K562 (cell line): Measurements from ENCODE around the gene SPDYA. TPM values are rescaled to one million over a fixed set of nuclear protein-coding genes. Genes with fewer than 3 reads are reported as not detected.

Source experiments
- ATAC-seq: fragments of 200-7000 bp; cut with Tn5 transposase; 3 replicates; pipeline ENCODE4 v1.9.1; 2020; ENCODE audit warnings: moderate library complexity
- BruUV-seq: library from RNA; stranded (reverse); fragments of 400-500 nt; replicated peaks from 2 replicates; lab custom pipeline; 2021; lab: Mats Ljungman, UMichigan
- CTCF ChIA-PET: fragments of 300-600 bp; formaldehyde crosslinking; extraction: SDS; loops from one replicate; lab custom pipeline; 2021; ENCODE audit warnings: low intra/inter-chr PET ratio; lab: Yijun Ruan, JAX
- POLR2A ChIA-PET: fragments of 300-600, 350-650 bp; sonication (Branson Sonifier 250); formaldehyde crosslinking; extraction: SDS; loops from one replicate; lab custom pipeline; 2021; ENCODE audit warnings: antibody characterized with exemption, inconsistent platforms; lab: Yijun Ruan, JAX
- DNase-seq, 4 experiments: peaks; one replicate each; pipeline versions ENCODE4 v3.0.0 to v3.0.0-alpha.2; 2011 to 2018; ENCODE audit warnings: low spot score in 3 of 4, mixed read lengths in 3 of 4; ENCODE audit errors: extremely low read depth in 1 of 4
- FAIRE-seq: peaks from 2 replicates; lab custom pipeline; 2011; peaks lifted over from hg19 to GRCh38; lab: Jason Lieb, UNC
- H2AFZ ChIP-seq: 2 replicates; pipeline ENCODE4 v1.6.0; 2011; ENCODE audit warnings: low read depth, low read length, control low read depth, inconsistent platforms
- H3K27ac ChIP-seq: fragments of 200-600 bp; 3 replicates; pipeline ENCODE4 v1.8.0; 2011; ENCODE audit warnings: low read depth, mild to moderate bottlenecking, control low read depth, inconsistent platforms, low read length, moderate library complexity, mixed read lengths; ENCODE audit errors: extremely low read depth
- H3K27me3 ChIP-seq, 2 experiments: fragments of 300-600 bp in 1 of 2; 2 replicates in 1 of 2; 3 replicates in 1 of 2; pipeline versions ENCODE4 v1.6.0 to v1.8.0; 2011; ENCODE audit warnings: inconsistent platforms in 2 of 2, low read length in 2 of 2, mild to moderate bottlenecking in 1 of 2, mixed read lengths in 1 of 2, moderate library complexity in 1 of 2; ENCODE audit not compliant: control insufficient read depth in 2 of 2, insufficient read depth in 2 of 2
- H3K36me3 ChIP-seq: fragments of 300-600 bp; 3 replicates; pipeline ENCODE4 v1.8.0; 2011; ENCODE audit warnings: mild to moderate bottlenecking, low read length, inconsistent platforms; ENCODE audit not compliant: control insufficient read depth, insufficient read depth
- H3K4me1 ChIP-seq, 2 experiments: fragments of 200-600 bp in 1 of 2; replicated peaks in 1 of 2; 2 replicates in 1 of 2; 3 replicates in 1 of 2; pipeline versions ENCODE4 v1.5.1 to v1.8.0; 2011; ENCODE audit warnings: inconsistent platforms in 2 of 2, low read length in 2 of 2, mild to moderate bottlenecking in 1 of 2, mixed read lengths in 1 of 2, moderate library complexity in 1 of 2; ENCODE audit not compliant: control insufficient read depth in 2 of 2, insufficient read depth in 2 of 2
- H3K4me2 ChIP-seq: 2 replicates; pipeline ENCODE4 v1.6.1; 2011; ENCODE audit warnings: low read length, control low read depth, inconsistent platforms, mixed read lengths; ENCODE audit not compliant: insufficient read depth
- H3K4me3 ChIP-seq: fragments of 200-600 bp; sonication (generic), shearing (Covaris generic); 2 replicates; pipeline ENCODE4 v1.5.1; 2016; ENCODE audit warnings: control low read depth, inconsistent platforms
- H3K79me2 ChIP-seq: fragments of 200-600 bp; 3 replicates; pipeline ENCODE4 v1.8.0; 2011; ENCODE audit warnings: low read length, inconsistent platforms; ENCODE audit not compliant: control insufficient read depth, insufficient read depth
- H3K9ac ChIP-seq, 2 experiments: 2 replicates each; pipeline versions ENCODE4 v1.6.0 to v1.6.1; 2011; ENCODE audit warnings: low read depth in 2 of 2, low read length in 2 of 2, control low read depth in 1 of 2, inconsistent platforms in 1 of 2, mild to moderate bottlenecking in 1 of 2, mixed read lengths in 1 of 2; ENCODE audit not compliant: insufficient read depth in 1 of 2
- H3K9me1 ChIP-seq: one replicate; pipeline ENCODE4 v1.6.0; 2011; ENCODE audit warnings: inconsistent platforms, mild to moderate bottlenecking, low read length, moderate library complexity; ENCODE audit not compliant: control insufficient read depth, insufficient read depth
- H3K9me3 ChIP-seq: replicated peaks from 2 replicates; pipeline ENCODE4 v1.5.1; 2011; ENCODE audit warnings: low read depth, low read length, inconsistent platforms; ENCODE audit not compliant: control insufficient read depth, insufficient read depth
- H4K20me1 ChIP-seq: replicated peaks from 2 replicates; pipeline ENCODE4 v1.6.1; 2011; ENCODE audit warnings: low read length, inconsistent platforms, mixed read lengths; ENCODE audit not compliant: control insufficient read depth, insufficient read depth
- CBX3 ChIP-seq, 2 experiments: IDR thresholded peaks; 1 replicate in 1 of 2; 2 replicates in 1 of 2; pipeline ENCODE4 v1.6.1; 2012; ENCODE audit warnings: inconsistent platforms in 2 of 2, low read length in 2 of 2, borderline replicate concordance in 1 of 2, control low read depth in 1 of 2
- FOS ChIP-seq: IDR thresholded peaks from 3 replicates; pipeline ENCODE4 v1.6.1; 2011; ENCODE audit not compliant: insufficient read length; ENCODE audit errors: extremely low read depth
- ZFPM2 ChIP-seq: fragments of 250-450 bp; sonication (Bioruptor Pico); IDR thresholded peaks from 2 replicates; pipeline ENCODE4 v1.5.1; 2022; ENCODE audit warnings: mild to moderate bottlenecking
- ZNF717 ChIP-seq: fragments of 250-450 bp; sonication (Bioruptor Pico); IDR thresholded peaks from 2 replicates; pipeline ENCODE4 v1.5.0; 2021
- WGBS: fragments of 100-300 bp; shearing (Covaris generic); methylation state at CpG from one replicate; pipeline ENCODE4 v1.1.6; 2016; ENCODE audit warnings: low coverage, mixed read lengths; ENCODE audit not compliant: insufficient coverage; ENCODE audit errors: missing lambda C conversion rate; 5-methylcytosine and 5-hydroxymethylcytosine counted together
- in situ Hi-C: fragments of 300-500 bp; cut with MboI; formaldehyde crosslinking; loops from 4 replicates; pipeline ENCODE4 v1.15.0; 2018; ENCODE audit warnings: inconsistent platforms, mixed read lengths
- intact Hi-C: fragments of 100-400 bp; cut with micrococcal nuclease; formaldehyde crosslinking; loops from 2 replicates; pipeline ENCODE4 v1.14.2; 2022
- polyA plus RNA-seq, 8 experiments: library from polyadenylated mRNA; depleted of rRNA in 4 of 8; stranded (reverse) in 5 of 8; unstranded in 3 of 8; fragments of >200 nt; fragmentation: Nextera tagmentation in 2 of 8; fragmentation: Illumina TruSeq in 1 of 8; extraction: Ambion mirVana in 2 of 8; extraction: Trizol in 1 of 8; gene quantifications; 2 replicates each; pipeline versions ENCODE4 v1.2.1 to v1.2.3, GENCODE V29; 2011 to 2014; ENCODE audit warnings: inconsistent platforms in 1 of 8, missing spikeins in 1 of 8
- total RNA-seq, 7 experiments: library from RNA; depleted of rRNA in 6 of 7; stranded (reverse); fragments of >200 nt in 6 of 7; fragmentation: Illumina TruSeq in 2 of 7; extraction: Trizol in 2 of 7; gene quantifications; 2 replicates each; pipeline versions ENCODE4 v1.2.1 to v1.2.3, GENCODE V29; 2011 to 2021; ENCODE audit warnings: low replicate concordance in 1 of 7
- TF ChIP-seq, protein P1 (sequence below): fragments of 150-350 bp; conservative IDR thresholded peaks from 2 replicates; pipeline ENCODE4 v1.6.1; 2014; ENCODE audit warnings: low read length
- TF ChIP-seq, protein P2 (sequence below): fragments of 450-650 bp; formaldehyde crosslinking; IDR thresholded peaks from 2 replicates; pipeline ENCODE4 v1.4.0; 2020; ENCODE audit warnings: mild to moderate bottlenecking, moderate library complexity
- TF ChIP-seq, protein P3 (sequence below): fragments of 250-450 bp; sonication (Bioruptor Pico); IDR thresholded peaks from 2 replicates; pipeline ENCODE4 v1.4.0; 2020; ENCODE audit warnings: mild to moderate bottlenecking, moderate library complexity

SPDYA gene
- total and polyA plus RNA-seq, 9 of the 15 experiments (the other 6 are each of a cell fraction or from before 2014, with no cell fraction given): 0.05 to 1.6 (median 0.30) TPM; not detected in 1

DNA sequence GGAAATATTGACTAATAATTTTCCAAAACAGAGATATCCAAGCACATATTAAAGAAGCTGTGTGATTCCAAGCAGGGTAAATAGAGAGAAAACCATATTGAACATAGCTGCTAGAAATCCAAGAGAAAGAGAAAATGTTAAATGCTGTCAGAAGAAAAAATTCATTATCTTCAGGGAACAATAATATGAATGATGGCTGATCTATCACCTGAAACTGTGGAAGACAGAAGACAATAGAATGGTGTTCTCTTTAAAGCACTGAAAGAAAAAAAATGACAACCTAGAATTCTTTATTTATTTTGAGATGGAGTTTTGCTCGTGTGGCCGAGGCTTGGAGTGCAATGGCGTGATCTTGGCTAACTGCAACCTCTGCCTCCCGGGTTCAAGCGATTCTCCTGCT, 41.7 kb upstream of the SPDYA start:
- no peaks in the 10 kb centered on the region; the same call in 1 of the 2 replicates for H4K20me1 ChIP-seq

More for the DNA sequence above, 41.7 kb upstream of the SPDYA start:
- in situ Hi-C loops: loop anchor here (25.0 kb wide), 1 partner anchor 182 kb away; no protein-coding TSS in a partner anchor
- H3K27ac ChIP-seq: no peak overlapping the region
- H3K9ac ChIP-seq: no peak overlapping the region
- H3K4me3 ChIP-seq: no peak overlapping the region
- TF ChIP-seq ZNF717 (CRISPR knock-in tag) (no peak), FOS (no peak), ZFPM2 (CRISPR knock-in tag) (no peak), CBX3 (IDR thresholded peaks at IDR 0.05; ENCODE audit: borderline replicate concordance in 1 of 2, low read length in 2 of 2) (peak in 1 of 2 experiments; percentile 37; a peak in 1 of 3 replicates)
- TF ChIP-seq, protein P1, sequence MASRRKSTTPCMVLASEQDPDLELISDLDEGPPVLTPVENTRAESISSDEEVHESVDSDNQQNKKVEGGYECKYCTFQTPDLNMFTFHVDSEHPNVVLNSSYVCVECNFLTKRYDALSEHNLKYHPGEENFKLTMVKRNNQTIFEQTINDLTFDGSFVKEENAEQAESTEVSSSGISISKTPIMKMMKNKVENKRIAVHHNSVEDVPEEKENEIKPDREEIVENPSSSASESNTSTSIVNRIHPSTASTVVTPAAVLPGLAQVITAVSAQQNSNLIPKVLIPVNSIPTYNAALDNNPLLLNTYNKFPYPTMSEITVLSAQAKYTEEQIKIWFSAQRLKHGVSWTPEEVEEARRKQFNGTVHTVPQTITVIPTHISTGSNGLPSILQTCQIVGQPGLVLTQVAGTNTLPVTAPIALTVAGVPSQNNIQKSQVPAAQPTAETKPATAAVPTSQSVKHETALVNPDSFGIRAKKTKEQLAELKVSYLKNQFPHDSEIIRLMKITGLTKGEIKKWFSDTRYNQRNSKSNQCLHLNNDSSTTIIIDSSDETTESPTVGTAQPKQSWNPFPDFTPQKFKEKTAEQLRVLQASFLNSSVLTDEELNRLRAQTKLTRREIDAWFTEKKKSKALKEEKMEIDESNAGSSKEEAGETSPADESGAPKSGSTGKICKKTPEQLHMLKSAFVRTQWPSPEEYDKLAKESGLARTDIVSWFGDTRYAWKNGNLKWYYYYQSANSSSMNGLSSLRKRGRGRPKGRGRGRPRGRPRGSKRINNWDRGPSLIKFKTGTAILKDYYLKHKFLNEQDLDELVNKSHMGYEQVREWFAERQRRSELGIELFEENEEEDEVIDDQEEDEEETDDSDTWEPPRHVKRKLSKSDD: no peak
- TF ChIP-seq, protein P2, sequence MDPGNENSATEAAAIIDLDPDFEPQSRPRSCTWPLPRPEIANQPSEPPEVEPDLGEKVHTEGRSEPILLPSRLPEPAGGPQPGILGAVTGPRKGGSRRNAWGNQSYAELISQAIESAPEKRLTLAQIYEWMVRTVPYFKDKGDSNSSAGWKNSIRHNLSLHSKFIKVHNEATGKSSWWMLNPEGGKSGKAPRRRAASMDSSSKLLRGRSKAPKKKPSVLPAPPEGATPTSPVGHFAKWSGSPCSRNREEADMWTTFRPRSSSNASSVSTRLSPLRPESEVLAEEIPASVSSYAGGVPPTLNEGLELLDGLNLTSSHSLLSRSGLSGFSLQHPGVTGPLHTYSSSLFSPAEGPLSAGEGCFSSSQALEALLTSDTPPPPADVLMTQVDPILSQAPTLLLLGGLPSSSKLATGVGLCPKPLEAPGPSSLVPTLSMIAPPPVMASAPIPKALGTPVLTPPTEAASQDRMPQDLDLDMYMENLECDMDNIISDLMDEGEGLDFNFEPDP (CRISPR knock-in tag): no peak
- TF ChIP-seq, protein P3, sequence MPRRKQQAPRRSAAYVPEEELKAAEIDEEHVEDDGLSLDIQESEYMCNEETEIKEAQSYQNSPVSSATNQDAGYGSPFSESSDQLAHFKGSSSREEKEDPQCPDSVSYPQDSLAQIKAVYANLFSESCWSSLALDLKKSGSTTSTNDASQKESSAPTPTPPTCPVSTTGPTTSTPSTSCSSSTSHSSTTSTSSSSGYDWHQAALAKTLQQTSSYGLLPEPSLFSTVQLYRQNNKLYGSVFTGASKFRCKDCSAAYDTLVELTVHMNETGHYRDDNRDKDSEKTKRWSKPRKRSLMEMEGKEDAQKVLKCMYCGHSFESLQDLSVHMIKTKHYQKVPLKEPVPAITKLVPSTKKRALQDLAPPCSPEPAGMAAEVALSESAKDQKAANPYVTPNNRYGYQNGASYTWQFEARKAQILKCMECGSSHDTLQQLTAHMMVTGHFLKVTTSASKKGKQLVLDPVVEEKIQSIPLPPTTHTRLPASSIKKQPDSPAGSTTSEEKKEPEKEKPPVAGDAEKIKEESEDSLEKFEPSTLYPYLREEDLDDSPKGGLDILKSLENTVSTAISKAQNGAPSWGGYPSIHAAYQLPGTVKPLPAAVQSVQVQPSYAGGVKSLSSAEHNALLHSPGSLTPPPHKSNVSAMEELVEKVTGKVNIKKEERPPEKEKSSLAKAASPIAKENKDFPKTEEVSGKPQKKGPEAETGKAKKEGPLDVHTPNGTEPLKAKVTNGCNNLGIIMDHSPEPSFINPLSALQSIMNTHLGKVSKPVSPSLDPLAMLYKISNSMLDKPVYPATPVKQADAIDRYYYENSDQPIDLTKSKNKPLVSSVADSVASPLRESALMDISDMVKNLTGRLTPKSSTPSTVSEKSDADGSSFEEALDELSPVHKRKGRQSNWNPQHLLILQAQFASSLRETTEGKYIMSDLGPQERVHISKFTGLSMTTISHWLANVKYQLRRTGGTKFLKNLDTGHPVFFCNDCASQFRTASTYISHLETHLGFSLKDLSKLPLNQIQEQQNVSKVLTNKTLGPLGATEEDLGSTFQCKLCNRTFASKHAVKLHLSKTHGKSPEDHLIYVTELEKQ (CRISPR knock-in tag): no peak
- TF ChIP-seq, all 486 proteins: peak for 1
- no peak overlapping the region for H2AFZ ChIP-seq
- POLR2A ChIA-PET: interaction anchor here (1.0 to 2.5 kb wide), 4 partner anchors 9 to 19 kb away, joined by 3 to 7 read pairs (median 4); partner anchors contain the start of gene PPP1CB
- peaks cover 0 to 4% of the 10 kb centered on the region in 2 experiments; a peak in 1 of 5 replicates for H3K4me1 ChIP-seq
- no peak overlapping the region for H3K4me2 ChIP-seq
- FAIRE-seq (no peak), ATAC-seq (no peak), DNase-seq (no peak)
- CTCF ChIA-PET: no interaction called here
- intact Hi-C loops: no loop called here
- H3K27me3 ChIP-seq: no peaks in the 10 kb centered on the region
- no TSS peak for BruUV-seq
- peaks cover 97% of the 10 kb centered on the region for H3K79me2 ChIP-seq
- H3K9me1 ChIP-seq: no peaks in the 10 kb centered on the region
- H3K36me3 ChIP-seq: no peaks in the 10 kb centered on the region; the same call in 2 of the 3 replicates
- WGBS: 100% methylated on average over 3 of the region's 5 CpGs
- no peaks in the 10 kb centered on the region for H3K9me3 ChIP-seq
